GM12891 (cell line): Measurements from ENCODE around the gene F2RL1.
"Not testable (repeated sequence)": the region's sequence is repeated elsewhere in the genome, so short reads cannot be mapped to it uniquely, and the experiment has no call there.

Experiments
- POLR2A ChIP-seq: IDR thresholded peaks from 2 replicates; pipeline ENCODE4 v1.6.1; 2011; ENCODE audit warnings: low read depth, low read length, control low read depth
- POLR2AphosphoS5 ChIP-seq: IDR thresholded peaks from 2 replicates; pipeline ENCODE4 v1.6.1; 2011; ENCODE audit warnings: low read depth, low read length, control low read depth
- POU2F2 ChIP-seq: IDR thresholded peaks from 2 replicates; pipeline ENCODE4 v1.6.1; 2011; ENCODE audit warnings: low read depth, mild to moderate bottlenecking, control low read depth, low read length, moderate library complexity
- TAF1 ChIP-seq: IDR thresholded peaks from 2 replicates; pipeline ENCODE4 v1.6.1; 2011; ENCODE audit warnings: low read depth, low read length, control low read depth

DNA sequence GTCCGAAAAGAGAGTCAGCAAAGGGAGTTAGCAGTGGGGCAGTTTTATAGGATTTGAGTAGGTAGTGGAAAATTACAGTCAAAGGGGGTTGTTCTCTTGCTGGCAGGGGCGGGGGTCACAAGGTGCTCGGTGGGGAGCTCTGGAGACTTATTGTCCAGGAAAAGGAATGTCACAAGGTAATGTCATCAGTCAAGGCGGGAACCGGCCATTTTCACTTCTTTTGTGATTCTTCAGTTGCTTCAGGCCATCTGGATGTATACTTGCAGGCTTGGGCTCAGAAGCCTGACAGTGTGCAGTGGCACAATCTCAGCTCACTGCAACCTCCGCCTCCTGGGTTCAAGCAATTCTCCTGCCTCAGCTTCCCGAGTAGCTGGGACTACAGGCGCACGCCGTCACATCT, 29.6 kb upstream of the F2RL1 start:
- TF ChIP-seq POLR2A, POLR2AphosphoS5, POU2F2, TAF1: not testable (repeated sequence)
